Tibial artery (tissue), 4 donors: ENCODE measurements around the gene NACA.
"Not testable (repeated sequence)": the region's sequence is repeated elsewhere in the genome, so short reads cannot be mapped to it uniquely, and the experiment has no call there.

ENCODE experiments used
- DNase-seq, 2 donors: peaks; one replicate each; pipeline ENCODE4 v3.0.0-alpha.2; 2019
- H3K27ac ChIP-seq, 2 donors: fragments of 200-600 bp; sonication (generic) in 1 of 2; 1 replicate in 1 of 2; 2 replicates in 1 of 2; pipeline ENCODE4 v1.5.1; 2018 to 2019; ENCODE audit warnings: mild to moderate bottlenecking in 1 of 2
- H3K27me3 ChIP-seq, 2 donors: fragments of 200-600 bp; sonication (generic) in 1 of 2; one replicate each; pipeline versions ENCODE4 v1.5.1 to v1.6.0; 2016 to 2019
- H3K36me3 ChIP-seq, 3 donors: fragments of 200-600 bp; sonication (generic) in 2 of 3; one replicate each; pipeline ENCODE4 v1.5.1; 2016 to 2019; ENCODE audit warnings: mild to moderate bottlenecking in 2 of 3
- H3K4me1 ChIP-seq, 4 donors: fragments of 200-600 bp; sonication (generic) in 2 of 4; 1 replicate in 3 of 4; 2 replicates in 1 of 4; pipeline ENCODE4 v1.5.1; 2016 to 2019
- H3K4me3 ChIP-seq, 2 donors: fragments of 200-600 bp; sonication (generic) in 1 of 2; 1 replicate in 1 of 2; 2 replicates in 1 of 2; pipeline ENCODE4 v1.5.1; 2018 to 2019; ENCODE audit warnings: mild to moderate bottlenecking in 2 of 2
- H3K9me3 ChIP-seq, 3 donors: fragments of 200-600 bp; sonication (generic) in 1 of 3; one replicate each; pipeline ENCODE4 v1.5.1; 2016 to 2019
- intact Hi-C: fragments of 100-400 bp; cut with DNase I; formaldehyde crosslinking; loops from one replicate; pipeline ENCODE4 v1.15.0; 2023; ENCODE audit warnings: low total_unique reads
- TF ChIP-seq, protein P1 (sequence below), 2 experiments: fragments of 200-600 bp in 1 of 2; fragments of 450-650 bp in 1 of 2; IDR thresholded peaks; one replicate each; pipeline ENCODE4 v1.5.1; 2017 to 2019; ENCODE audit warnings: antibody characterized with exemption in 2 of 2, mild to moderate bottlenecking in 1 of 2, moderate library complexity in 1 of 2

Gene NACA

DNA sequence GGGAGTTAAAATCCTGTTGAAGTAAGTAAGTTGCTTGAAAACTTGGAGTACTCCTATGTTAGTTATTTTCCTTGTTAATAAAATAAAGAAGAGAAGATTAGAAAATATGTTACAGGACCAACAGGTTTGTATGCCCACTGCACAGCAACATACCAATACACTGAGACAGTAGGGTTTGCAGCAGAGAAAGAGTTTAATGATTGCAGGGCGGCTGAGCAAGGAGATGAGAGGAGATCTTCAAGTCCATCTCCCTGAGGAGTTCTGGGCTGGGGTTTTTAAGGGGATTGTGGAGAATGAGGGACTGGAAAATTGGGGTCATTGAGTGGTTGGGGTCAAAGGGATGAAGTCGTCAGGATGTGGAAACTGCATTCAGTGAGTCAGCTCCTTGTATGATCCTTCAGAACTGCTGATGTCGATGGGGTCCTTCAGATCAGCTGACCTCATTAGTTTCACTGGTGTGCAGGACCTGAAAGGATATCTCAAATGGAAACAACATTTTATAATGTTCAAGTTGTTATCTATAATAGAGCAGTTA is 33.7 kb upstream of the NACA start:
- H3K27ac ChIP-seq, result no peak overlapping the region

DNA sequence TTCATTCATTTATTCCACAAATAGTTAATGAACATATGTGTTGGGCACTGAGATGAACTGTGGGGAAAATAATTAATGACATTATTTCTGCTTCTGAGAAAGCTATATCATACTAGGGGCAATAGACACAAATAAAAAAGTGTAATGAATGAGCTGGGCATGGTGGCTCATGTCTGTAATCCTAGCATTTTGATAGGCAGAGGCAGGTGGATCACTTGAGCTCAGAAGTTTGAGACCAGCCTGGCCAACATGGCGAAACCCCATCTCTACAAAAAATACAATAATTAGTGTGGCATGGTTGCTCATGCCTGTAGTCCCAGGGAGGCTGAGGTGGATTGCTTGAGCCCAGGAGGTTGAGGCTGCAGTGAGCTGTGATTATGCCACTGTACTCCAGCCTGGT is 32.9 kb upstream of the NACA start:
- not testable (repeated sequence) for H3K9me3 ChIP-seq, H3K27me3 ChIP-seq, H3K4me3 ChIP-seq, H3K36me3 ChIP-seq, DNase-seq, H3K4me1 ChIP-seq, H3K27ac ChIP-seq
- intact Hi-C loops, result loop anchor here (2.0 kb wide), 1 partner anchor 229 kb away; no protein-coding TSS in a partner anchor

More for the DNA sequence above, 33.7 kb upstream of the NACA start:
- DNase-seq, result no peak
- H3K4me3 ChIP-seq, result no peak overlapping the region
- H3K27me3 ChIP-seq, result no peaks in the 10 kb centered on the region
- intact Hi-C loops, result loop anchor here (2.0 kb wide), 1 partner anchor 228 kb away; no protein-coding TSS in a partner anchor
- H3K9me3 ChIP-seq, result no peaks in the 10 kb centered on the region
- peaks cover 0 to 3% (median 0%) of the 10 kb centered on the region in 4 donors for H3K4me1 ChIP-seq
- no peaks in the 10 kb centered on the region for H3K36me3 ChIP-seq
- TF ChIP-seq, protein P1, sequence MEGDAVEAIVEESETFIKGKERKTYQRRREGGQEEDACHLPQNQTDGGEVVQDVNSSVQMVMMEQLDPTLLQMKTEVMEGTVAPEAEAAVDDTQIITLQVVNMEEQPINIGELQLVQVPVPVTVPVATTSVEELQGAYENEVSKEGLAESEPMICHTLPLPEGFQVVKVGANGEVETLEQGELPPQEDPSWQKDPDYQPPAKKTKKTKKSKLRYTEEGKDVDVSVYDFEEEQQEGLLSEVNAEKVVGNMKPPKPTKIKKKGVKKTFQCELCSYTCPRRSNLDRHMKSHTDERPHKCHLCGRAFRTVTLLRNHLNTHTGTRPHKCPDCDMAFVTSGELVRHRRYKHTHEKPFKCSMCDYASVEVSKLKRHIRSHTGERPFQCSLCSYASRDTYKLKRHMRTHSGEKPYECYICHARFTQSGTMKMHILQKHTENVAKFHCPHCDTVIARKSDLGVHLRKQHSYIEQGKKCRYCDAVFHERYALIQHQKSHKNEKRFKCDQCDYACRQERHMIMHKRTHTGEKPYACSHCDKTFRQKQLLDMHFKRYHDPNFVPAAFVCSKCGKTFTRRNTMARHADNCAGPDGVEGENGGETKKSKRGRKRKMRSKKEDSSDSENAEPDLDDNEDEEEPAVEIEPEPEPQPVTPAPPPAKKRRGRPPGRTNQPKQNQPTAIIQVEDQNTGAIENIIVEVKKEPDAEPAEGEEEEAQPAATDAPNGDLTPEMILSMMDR (IDR thresholded peaks at IDR 0.05), result no peak

DNA sequence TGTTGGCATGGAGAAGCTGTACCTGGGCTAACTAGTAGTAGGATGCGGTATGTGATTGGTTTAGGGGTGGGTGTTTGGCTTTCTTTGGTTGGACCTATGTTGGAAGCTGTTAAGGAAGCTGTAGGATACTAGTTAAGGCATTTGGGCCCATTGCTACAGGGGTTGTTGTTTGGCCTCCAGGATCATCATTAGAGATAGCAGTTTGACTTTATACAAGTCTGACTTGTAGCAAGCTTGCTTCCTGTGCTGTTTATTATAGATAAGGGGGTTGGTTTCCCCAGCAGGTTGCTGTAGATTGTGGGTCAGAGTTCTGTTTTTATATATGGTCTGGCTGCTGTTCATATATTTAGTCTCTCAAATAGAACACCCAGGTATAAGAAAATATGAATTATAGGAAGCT is 28.5 kb upstream of the NACA start:
- H3K27me3 ChIP-seq, result no peaks in the 10 kb centered on the region
- H3K36me3 ChIP-seq, result peaks cover 0 to 6% (median 0%) of the 10 kb centered on the region in 3 donors
- no peak for DNase-seq
- H3K4me3 ChIP-seq, result no peak overlapping the region
- TF ChIP-seq, protein P1 (IDR thresholded peaks at IDR 0.05), result no peak
- no peaks in the 10 kb centered on the region for H3K9me3 ChIP-seq
- H3K27ac ChIP-seq, result no peak overlapping the region
- peaks cover 0 to 9% (median 4%) of the 10 kb centered on the region in 4 donors for H3K4me1 ChIP-seq
- intact Hi-C loops, result no loop called here

DNA sequence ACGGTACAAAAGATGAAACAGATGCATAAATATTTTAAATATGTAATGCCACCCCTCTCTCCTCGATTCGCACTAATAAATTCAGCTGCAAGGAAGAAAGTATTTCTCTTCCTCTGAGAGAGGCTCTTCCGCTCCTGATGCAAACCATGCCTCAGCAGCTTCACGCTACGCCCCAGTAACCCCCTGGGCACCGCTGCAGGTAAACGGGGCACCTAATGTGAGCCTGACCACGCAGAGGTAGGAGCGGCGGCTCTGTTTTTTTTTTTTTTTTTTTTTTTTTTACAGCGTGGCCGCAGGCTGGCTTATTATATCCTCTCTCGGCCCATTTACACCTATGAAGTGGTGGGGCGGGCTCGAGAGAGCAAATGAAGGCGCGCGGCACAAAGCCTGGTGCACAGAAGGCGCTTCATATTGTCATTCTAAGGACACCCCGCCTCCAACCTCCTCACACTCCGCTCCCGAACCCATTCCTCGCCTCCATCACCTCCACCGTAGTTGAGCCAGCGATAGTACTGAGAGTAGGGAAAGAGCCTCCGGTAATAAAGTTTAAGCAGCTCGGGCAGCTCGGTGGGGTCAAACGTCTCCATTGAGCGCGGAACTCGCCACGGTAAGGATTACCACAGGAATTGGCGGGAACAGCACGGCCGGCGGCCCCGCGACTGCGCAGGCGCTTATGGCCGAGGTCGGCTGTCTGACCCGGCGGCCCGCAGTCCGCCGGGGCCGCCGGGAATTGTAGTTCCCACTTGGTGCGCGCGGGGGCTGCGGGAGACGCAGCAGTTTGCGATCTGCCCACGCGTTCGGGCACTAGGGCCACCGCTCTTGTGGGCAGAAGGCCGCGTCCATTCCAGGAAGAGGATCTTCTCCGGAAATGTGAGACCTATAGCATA is 26.9 kb upstream of the NACA start, which contains the start of gene PRIM1:
Gene PRIM1, minus strand, starts transcription at position 612 of the 887 bp plus-strand sequence. Its CDS starts 25 bp downstream, at position 587.
- peaks cover 0 to 8% (median 3%) of the 10 kb centered on the region in 4 donors for H3K4me1 ChIP-seq
- DNase-seq, result peak; percentile 70 to 88
- H3K36me3 ChIP-seq, result peaks cover 0 to 20% (median 0%) of the 10 kb centered on the region in 3 donors
- peak within 1 kb of the TSS; percentile 69 to 70 for H3K4me3 ChIP-seq
- TF ChIP-seq, protein P1 (IDR thresholded peaks at IDR 0.05), result peak; percentile 16 to 38
- peak within 1 kb of the TSS; percentile 2 to 45 for H3K27ac ChIP-seq
- intact Hi-C loops, result no loop called here
- no peaks in the 10 kb centered on the region for H3K9me3 ChIP-seq
- no peaks in the 10 kb centered on the region for H3K27me3 ChIP-seq

DNA sequence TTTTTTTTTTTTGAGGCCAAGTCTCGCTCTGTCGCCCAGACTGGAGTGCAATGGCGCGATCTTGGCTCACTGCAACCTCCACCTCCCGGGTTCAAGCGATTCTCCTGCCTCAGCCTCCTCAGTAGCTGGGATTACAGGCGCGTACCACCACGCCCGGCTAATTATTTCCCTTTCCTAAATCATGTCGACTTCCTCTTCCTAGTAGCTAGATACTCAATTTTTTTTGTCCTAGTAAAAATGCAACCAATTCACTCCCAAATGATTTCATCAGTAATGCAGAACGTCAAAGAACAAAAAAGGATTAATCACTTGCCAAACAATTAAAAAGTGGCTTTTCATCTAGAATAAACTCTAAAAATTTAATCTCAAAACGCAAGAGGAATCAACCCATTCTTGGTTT is 25.5 kb upstream of the NACA start:
- not testable (repeated sequence) for H3K27ac ChIP-seq

DNA sequence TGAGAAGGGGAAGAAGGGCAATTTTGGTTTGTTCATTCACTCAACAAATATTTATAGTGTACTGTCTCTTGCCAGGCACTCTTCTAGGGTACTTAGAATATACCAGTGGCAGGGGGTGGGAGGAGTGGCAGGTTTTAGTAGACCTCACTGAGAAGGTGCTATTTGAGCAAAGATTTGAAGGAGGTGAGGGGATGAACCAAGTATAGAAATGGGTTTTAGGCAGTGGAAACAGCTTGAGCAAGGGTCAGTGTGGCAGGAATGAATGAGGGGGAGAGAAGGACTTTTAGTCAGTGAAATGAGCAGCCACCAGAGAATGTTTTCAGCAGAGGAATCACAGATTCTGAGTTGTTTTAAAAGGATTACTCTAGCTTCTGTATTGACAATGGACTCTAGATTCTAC is 24.8 kb upstream of the NACA start:
- TF ChIP-seq, protein P1 (IDR thresholded peaks at IDR 0.05), result no peak
- Histone ChIP-seq H3K27me3 (no peaks in the 10 kb centered on the region), H3K4me1 (peaks cover 0 to 8% (median 3%) of the 10 kb centered on the region in 4 donors), H3K27ac (no peak overlapping the region), H3K4me3 (no peak overlapping the region), H3K36me3 (peaks cover 0 to 31% (median 10%) of the 10 kb centered on the region in 3 donors), H3K9me3 (no peaks in the 10 kb centered on the region)
- no peak for DNase-seq
- intact Hi-C loops, result no loop called here

More for the DNA sequence above, 25.5 kb upstream of the NACA start:
- DNase-seq, H3K4me1 ChIP-seq, H3K9me3 ChIP-seq, intact Hi-C loops, H3K4me3 ChIP-seq, H3K27me3 ChIP-seq: not testable (repeated sequence)
- H3K36me3 ChIP-seq, result peaks cover 0 to 29% (median 2%) of the 10 kb centered on the region in 3 donors
